NCI-H345 treated with DMSO at 0.1 percent for 48 hours (cell line): ENCODE data around the gene RSPH4A.
"Not testable (repeated sequence)": the region's sequence is repeated elsewhere in the genome, so short reads cannot be mapped to it uniquely, and the experiment has no call there.

Experiments used
- DNase-seq: peaks from one replicate; lab custom pipeline; 2025; ENCODE audit not compliant: unreplicated experiment; lab: John Stamatoyannopoulos, UW

RSPH4A gene

GRCh38 chr6:116625872-116626271 lies 9.6 kb downstream of the RSPH4A start:
- no peak for DNase-seq

GRCh38 chr6:116629563-116629981 lies 13.3 kb downstream of the RSPH4A start:
- no peak for DNase-seq

GRCh38 chr6:116631379-116631990 lies 15.2 kb downstream of the RSPH4A start:
- no peak for DNase-seq

- no peak for DNase-seq
Measured at GRCh38 chr6:116633685-116634084, 17.4 kb downstream of the RSPH4A start.

GRCh38 chr6:116648156-116648555 lies 31.9 kb downstream of the RSPH4A start:
- no peak for DNase-seq

GRCh38 chr6:116649129-116649528 lies 32.9 kb downstream of the RSPH4A start:
- DNase-seq = no peak

- DNase-seq = no peak
Measured at GRCh38 chr6:116651916-116652315, 35.6 kb downstream of the RSPH4A start.

GRCh38 chr6:116661594-116661993 lies 45.3 kb downstream of the RSPH4A start:
- no peak for DNase-seq

- no peak for DNase-seq
Measured at GRCh38 chr6:116662202-116662601, 45.9 kb downstream of the RSPH4A start.

- no peak for DNase-seq
Measured at GRCh38 chr6:116663308-116663707, 47.0 kb downstream of the RSPH4A start.

- not testable (repeated sequence) for DNase-seq
Measured at GRCh38 chr6:116664169-116664568, 47.9 kb downstream of the RSPH4A start.

GRCh38 chr6:116665464-116665863 lies 49.2 kb downstream of the RSPH4A start:
- no peak for DNase-seq

GRCh38 chr6:116666869-116667268 lies 50.6 kb downstream of the RSPH4A start:
- DNase-seq = no peak

- DNase-seq = no peak
Measured at GRCh38 chr6:116667623-116668022, 51.3 kb downstream of the RSPH4A start.

- no peak for DNase-seq
Measured at GRCh38 chr6:116672306-116672705, 56.0 kb downstream of the RSPH4A start.

GRCh38 chr6:116676021-116676420 lies 59.7 kb downstream of the RSPH4A start:
- DNase-seq = no peak

GRCh38 chr6:116680880-116681672 lies 64.8 kb downstream of the RSPH4A start, which contains the start of gene KPNA5:
TSS of gene KPNA5 (plus strand) at chr6:116681211. CDS start at chr6:116681335, 124 bp downstream.
- peak; percentile 88 for DNase-seq

GRCh38 chr6:116682334-116682712 lies 66.0 kb downstream of the RSPH4A start:
- no peak for DNase-seq
